GM19395 (cell line): Measurements from ENCODE around the gene SLC39A11.

ENCODE experiments used
- ATAC-seq: cut with Tn5 transposase; IDR thresholded peaks from one replicate; pipeline ENCODE4 v1.9.1; 2021; ENCODE audit warnings: mild to moderate bottlenecking, moderate library complexity; ENCODE audit not compliant: unreplicated experiment

SLC39A11 gene

DNA sequence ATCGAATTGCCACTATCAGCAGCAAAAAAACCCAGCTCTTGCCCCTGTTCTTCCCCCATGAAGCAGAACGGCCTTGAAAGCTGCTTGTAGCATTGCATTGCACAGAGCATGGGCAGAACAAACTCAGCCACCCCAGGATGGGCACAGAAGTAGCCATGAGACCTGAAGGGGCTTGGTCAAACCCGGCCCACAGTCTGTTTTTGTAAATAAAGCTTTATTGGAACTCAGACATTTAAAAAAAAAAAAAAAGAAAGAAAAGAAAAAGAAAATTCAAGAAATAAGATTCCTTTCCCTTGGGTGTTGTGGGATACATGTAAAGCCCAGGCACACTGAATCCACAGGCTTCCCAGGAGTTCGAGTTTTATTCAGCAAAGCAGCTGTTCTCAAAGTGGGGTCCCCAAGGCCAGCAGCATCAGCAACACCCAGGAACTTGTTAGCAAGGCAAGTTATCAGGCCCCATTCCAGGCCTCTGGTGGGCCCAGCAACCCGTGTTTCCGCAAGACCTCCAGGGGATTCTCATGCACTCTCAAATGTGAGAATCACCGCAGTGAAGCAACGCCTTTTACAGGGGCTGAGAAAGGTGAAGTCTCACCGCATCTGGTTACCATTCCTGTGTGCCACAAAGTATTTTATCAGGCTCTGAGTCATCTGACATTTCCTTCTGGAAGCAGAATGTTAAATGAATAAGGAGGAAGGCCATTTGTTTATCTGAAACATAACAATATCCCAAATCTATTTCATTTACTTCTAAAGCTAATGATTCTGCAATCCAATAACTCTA, 108.2 kb downstream of the SLC39A11 start:
- no peak for ATAC-seq

DNA sequence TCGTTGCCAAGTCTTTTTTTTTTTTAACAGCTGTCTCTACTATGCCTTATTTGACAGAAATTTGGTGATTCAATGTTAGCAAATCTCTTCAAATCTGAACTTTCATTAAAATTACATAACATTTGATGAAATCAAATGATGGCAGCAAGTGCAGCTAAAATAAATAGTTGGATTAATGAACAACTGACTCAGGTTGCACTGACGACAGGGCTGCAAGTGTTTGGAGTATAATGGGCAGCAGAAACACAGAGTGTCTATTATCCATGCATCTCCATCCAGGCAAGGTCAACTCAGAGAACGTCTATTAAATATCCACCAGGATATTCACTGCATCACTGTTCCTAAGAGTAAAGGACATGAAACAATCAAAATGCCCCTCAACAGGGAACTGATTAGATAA, 109.8 kb downstream of the SLC39A11 start:
- no peak for ATAC-seq

DNA sequence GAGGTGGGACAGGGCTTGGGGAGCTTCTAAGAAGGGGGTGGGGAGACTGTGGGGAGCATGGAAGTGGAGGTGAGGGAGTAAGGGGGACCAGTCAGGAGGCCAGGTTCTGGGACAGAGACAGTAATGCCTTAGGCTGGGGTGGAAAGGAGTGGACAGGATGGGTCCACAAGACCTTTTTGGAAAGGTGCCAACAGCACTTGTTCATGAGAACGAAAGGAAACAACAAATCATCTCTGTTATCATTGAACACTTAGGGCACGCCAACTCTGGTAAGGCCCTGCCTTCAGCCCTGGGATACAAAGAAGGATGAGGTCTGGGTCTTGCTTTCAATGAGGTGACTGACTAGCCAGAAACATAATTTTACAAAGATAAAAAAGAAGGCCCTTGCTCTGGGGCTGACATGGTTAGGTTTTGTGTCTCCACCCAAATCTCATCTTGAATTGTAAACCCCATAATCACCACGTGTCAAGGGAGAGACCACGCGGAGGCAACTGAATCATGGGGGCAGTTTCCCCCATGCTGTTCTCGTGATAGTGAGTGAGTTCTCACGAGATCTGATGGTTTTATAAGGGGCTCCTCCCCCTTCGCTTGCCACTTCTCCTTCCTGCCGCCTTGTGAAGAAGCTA, 113.8 kb downstream of the SLC39A11 start:
- no peak for ATAC-seq

DNA sequence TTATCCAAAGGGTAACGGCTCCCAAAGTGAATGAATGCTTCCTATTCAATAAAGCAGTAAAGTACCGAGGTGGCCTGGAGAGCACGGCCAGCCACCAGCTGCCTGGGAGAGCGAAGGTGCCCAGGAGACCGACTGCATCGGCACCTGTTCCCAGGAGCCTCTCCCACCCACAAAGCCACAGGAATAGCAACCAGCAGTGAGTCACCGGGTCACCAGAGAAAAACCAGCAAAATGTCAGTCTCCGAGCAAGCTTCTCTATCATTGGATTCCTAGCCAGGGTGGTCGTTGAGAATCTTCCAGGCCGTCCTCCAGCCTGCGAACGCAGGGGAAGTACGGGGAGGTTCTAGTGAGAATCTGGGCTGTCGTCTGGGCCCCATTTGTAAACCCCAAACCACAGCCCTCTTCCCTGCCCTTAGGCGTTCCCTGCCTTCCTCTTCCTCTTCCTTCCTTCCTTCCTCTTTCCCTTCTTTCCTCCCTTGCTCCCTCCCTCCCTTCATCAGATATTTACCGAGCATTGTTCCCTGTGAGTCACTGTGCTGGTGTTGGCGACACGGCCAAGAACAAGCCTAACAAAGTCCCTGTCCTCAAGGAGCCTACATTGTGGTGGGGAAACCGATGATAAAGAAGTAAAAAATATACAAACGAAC, 114.6 kb downstream of the SLC39A11 start:
- ATAC-seq: no peak

DNA sequence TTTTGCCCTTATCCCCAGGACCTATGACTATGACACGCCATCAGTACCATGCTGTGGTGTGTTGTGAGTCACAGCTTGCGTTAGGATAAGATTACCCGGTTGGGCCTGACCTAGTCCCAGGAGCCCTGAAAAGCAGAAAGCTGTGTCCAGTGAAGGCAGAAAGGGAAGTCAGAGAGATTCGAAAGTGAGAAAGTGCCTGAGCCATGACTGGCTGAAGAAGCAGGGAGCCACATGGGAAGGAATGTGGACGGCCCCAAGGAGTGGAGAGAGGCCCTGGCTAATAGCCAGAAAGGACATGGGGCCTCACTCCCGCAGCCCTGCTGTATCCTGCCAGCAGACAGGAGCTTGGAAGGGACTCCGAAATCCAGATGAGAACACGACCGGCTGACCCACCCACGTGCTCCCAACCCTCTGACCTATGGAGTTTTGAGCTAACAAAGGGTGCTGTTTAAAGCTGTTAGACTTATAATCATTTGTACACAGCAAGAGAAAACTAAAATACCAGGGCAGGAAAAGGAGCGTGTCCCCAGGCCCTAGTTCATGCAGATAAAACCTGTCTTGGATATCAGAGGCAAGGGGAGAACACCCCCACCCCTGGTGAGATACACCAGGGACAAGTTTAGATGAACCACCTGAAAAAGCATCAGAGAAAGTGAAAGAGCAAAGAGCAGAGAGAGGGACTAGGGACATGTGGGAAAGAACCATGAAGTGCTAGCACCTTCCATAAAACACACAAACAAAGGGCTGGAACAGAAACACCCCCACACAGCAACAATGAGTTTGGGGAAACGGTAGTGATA, 115.3 kb downstream of the SLC39A11 start:
- ATAC-seq: no peak

DNA sequence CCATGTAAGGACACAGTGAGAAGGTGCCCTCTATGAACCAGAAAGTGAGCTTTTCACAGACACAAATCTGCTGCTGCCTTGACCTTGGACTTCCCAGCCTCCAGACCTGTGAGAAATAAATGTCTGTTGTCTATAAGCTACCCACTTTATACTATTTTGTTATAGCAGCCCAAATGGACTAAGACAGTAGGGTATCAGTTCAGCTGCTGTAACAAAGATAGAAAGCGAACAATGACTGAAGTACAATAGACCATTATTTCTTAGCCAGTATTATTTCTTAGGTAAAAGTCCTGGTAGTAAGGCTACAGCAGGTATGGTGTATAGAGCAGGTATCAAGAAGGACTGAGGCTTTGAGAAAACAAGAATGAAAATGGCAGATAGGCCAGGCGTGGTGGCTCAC, 117.0 kb downstream of the SLC39A11 start:
- ATAC-seq: no peak

DNA sequence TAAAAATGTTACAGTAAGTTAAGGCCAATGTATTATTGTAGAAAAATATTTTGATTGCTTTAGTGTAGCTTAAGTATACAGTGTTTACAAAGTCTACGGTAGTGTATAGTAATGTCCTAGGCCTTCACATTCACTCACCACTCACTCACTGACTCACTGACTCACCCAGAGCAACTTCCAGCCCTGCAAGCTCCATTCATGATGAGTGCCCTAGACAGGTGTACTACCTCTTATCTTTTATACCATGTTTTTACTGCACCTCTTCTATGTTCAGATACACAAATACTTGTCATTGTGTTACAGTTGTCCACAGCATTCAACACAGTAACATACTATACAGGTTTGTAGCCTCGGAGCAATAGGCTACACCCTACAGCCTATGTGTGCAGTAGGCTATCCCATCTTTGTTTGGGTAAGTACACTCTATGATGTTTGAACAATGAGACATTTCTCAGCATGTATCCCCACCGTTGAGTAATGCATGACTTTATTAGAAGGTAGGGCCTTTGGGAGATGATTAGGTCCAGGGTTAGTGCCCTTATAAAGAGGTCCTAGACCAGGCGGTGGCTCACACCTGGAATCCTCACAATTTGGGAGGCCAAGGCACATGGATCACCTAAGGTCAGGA, 117.8 kb downstream of the SLC39A11 start:
- no peak for ATAC-seq

DNA sequence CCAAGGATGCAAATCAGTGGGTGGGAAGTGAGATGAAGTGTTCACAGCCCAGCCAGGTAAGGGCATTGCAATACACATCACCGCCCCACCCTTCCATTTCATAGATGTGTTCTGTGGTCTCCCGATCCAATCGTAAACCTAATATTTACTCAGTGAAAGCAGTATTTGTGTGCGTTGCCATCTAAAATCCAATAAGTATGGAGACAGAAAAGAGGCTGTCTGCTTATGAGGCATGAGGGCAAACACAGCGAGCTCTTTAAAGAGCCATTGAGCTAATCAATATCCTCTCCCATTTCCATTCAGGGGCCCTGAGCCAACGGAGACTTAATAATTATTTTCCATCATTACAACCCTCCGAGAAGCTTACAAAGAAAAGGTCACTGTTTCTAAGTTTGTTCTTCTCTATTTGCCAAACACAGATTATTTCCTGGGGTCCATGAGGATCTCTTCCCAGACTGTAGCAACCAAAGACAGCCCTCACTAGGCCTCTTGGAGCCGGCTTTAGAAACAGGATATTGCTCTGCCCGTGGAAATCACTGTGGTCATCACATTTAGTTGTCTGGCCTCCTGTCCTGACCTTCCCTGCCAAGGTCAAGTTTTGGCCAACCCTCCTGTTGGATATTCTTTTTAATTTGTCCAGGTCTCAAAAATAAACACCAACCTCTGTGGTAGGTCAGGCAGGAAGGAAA, 120.1 kb downstream of the SLC39A11 start:
- ATAC-seq: no peak

DNA sequence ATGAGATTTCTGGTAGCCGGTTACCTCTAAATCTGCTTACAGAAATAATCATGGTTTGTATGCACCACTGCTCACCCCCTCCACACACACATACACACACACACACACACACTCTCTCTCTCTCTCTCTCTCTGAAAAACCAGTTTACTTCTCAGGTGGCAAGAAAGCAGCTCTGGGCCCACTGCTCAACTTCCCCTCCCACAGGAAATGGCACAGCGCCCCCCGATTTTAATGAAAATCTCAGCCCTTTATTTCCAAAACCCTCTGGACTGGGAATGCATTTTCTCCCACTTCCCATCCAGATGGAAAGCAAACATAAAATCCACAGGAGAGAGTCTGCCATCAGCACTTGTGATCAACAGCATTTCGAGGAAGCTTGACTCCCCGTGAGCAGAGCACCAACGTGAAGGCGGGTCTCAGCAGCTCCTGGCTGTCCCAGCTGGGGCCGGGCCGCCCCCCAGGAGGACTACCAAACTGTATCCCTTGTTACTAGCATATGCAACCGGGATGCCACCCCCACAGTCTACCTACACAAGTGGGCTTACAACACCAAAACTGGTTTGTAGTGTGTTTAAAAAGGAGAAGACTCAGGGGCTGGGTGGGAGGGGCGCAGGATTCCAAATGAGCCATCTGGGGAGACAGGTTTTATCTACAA, 121.1 kb downstream of the SLC39A11 start:
- ATAC-seq: no peak

DNA sequence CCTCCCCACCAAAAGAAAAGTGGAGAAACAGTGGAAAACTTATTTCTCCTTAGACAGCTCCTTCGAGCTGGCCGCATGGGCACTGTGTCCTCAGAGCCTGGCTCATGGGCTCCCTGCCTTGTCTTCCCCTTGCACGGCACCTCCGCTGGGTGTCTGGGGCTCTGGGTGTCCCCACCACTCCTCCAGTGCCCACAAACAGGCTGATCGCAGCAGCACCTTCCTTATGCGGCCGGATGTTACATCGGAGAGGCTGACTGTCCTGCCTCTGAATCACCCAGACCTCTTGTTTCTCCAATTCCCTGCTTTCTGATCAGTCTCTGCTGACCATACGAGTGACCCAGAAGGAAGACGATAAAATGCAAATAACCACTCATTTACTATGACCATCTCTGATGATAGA, 121.7 kb downstream of the SLC39A11 start:
- ATAC-seq: no peak

DNA sequence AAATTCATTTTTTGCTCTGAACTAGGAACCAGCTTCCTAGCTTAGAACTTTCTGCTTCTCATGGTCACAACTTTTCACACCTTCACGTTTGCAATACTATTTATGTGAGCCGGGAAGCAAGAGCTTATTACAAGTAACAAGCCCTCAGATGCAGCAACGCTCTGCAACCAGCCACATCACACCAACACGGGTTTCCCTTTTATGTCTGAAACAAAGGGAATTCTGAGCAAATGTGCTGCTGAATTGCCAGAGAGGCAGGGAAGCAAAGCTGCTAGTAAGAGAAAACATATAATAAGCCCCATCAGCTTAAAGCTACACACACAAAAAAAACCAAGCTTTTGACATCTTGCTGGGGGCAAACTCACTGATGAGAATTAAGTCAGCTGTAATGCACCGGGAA, 122.2 kb downstream of the SLC39A11 start:
- ATAC-seq: no peak

DNA sequence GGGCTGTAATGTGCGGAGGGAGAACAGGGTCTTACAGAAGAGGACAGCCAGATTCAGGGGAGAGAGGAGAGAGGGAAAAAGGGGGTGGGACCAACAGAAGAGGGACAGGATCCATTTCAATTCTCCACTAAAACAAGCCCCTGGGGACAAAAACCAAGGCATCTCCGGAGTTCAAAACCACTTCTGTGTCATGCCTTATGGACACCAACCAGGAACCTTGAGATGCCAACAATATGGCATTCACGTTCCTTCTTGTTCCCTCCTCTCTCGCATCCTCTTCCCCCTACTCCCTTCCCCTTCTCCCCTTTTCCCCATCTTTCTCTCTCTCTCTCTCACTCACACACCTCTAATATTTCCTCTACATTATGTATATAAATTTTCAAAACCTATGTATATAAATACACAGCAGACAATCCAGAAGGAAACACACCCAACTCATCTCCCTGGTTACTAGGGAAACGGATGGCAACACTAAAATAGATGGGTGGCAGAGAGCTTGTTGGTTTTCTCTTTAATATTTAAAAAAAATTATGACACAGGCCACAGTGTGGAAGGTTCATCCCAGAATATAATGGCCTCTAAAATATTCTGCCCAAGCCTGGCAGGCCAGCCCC, 123.1 kb downstream of the SLC39A11 start:
- no peak for ATAC-seq

DNA sequence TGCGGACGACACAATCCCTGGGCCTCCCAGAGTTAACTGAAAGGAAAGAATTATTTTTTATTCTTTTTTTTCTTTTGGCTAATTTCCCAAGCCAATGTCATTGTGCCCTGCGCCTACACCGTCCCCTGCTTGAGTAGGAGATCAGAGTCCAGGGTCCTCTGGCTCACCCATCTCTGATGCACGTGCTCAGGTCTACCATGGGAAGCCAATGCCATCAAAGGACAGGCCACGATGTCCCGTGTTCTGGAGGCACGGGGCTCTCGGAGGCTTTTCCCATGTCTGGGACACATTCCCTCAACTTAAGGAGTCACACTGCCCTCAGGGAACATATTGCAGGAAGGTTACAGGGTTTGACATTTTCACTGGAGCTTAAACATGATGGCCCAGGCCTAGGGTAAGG, 123.7 kb downstream of the SLC39A11 start:
- no peak for ATAC-seq

DNA sequence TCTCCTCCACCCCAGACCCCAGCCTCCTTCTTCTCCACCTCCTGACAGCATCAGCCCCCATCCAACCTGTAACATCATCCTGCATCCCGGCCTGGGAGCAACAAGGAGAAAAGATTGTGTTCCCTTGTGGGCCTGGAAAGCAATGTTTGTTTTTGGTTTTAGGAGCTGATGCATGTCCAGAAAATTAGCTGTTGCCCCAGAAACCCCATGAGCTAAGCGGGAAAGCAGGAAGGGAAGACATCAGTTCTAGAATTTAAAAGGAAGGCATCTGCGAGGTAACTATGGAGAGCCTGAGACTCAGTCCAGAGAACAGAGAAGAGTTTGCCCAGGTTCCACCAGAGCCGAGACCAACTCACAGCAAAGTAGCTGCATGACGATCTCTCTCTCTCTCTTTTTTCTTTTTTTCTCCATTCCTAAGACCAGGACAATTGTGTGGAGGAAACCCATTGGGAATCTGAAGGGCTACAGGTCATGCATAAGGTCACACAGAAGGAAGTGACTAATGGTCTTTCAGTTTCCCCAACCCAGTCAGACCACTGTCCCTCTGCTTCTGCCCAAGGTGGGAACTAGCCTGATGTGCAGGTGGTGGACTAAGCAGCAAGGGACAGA, 124.4 kb downstream of the SLC39A11 start:
- ATAC-seq: no peak

DNA sequence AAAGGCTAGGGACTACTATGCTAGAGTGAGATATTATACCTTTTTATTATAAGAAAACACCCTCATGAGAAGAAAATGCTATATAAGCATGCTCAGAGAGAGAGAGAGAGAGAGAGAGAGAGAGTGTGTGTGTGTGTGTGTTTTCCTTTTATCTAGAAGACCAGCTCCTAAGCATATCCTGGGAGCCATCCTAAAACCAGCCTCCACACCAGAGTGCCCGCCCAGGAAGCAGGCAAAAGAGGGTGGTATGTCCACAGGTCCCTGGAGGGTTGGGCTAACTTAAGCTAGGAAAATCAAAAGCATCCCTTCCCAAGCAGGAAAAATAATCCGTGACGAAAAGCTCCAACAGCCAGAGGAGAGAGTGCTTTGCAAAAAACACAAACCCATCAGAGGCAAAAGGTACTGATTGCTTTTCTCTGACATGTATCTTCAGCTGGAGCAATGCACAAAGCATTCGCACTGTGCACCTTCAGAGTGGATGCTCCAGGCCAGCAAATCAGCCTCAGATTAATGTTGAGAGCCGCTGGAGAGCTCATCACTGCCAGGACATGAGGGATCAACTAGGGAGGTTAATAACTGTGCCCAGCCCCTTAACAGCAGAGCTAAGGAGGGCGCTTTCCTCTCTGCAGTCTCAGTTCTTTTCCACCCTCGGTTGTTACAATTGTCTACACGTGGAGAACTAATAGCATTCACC, 125.1 kb downstream of the SLC39A11 start:
- no peak for ATAC-seq

DNA sequence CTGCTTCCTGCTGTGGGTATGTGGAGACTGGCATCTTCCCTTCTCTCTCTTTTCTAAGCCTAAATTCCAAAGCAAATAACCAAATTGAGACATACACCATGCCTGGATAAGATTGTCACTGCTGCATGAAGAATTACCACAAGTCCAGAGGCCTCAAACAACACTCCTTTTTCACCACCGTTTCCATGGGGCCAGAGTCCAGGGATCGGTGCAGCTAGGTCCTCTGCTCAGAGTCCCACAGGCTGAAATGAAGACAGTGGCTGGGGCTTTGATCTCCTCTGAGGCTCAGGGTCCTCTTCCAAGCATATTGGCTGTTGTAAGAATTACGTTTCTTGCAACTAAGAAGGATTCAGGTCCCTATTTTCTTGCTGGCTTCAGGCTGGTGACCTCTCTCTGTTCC, 130.4 kb downstream of the SLC39A11 start:
- no peak for ATAC-seq

DNA sequence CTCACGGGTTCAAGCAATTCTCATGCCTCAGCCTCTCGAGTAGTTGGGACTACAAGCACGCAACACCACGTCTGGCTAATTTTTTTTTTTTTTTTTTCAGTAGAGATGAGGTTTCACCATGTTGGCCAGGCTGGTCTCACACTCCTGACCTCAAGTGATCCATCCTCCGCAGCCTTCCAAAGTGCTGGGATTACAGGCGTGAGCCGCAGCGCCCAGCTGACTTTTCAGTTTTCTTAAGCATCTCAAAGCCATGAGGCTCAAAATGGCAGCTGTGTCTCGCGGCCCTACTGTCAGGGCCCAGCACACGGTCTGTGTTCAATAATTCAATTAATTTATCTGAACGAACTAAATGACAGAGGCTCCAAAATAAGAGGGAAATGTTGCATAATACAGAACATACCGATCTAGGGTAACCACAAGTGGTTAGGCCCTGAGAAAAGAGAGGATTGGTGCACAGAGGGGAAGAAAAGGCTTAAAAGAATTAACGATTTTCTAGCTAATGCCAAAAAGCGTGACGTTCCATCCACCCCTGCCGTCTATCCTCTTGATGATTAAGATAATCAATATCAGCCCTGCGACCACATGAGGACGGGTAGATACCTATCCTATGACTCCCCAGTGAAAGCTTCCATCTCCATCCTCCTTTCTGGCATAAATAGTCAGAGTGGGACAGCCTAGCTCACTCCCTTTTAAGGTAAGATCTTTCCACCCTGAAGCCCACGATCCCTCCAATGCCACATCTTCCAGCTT, 136.9 kb downstream of the SLC39A11 start:
- ATAC-seq: no peak

DNA sequence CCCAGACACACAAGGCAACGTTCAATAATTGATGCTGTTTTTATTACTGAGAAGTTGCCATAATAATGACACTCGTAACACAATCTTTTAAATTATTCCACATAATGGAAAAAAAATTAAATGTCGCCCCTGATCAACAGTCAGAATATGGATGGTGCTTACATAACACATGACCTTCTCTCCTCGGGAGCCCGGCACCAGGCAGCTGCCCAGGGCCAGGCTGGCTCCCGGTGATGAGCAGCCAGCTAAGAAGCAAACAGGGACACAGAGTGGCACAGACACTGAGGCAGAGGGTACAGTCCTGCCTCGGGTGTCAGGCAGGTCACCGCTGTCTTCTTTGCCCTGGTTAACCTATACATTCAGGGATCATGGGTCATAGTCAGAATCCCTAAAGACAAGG, 137.9 kb downstream of the SLC39A11 start:
- no peak for ATAC-seq
